Islet of Langerhans (tissue), 1 donor: ENCODE measurements around the gene COX7A2.

Source experiments
- FAIRE-seq: peaks from one replicate; lab custom pipeline; 2011; peaks lifted over from hg19 to GRCh38; lab: Jason Lieb, UNC

Gene COX7A2

DNA sequence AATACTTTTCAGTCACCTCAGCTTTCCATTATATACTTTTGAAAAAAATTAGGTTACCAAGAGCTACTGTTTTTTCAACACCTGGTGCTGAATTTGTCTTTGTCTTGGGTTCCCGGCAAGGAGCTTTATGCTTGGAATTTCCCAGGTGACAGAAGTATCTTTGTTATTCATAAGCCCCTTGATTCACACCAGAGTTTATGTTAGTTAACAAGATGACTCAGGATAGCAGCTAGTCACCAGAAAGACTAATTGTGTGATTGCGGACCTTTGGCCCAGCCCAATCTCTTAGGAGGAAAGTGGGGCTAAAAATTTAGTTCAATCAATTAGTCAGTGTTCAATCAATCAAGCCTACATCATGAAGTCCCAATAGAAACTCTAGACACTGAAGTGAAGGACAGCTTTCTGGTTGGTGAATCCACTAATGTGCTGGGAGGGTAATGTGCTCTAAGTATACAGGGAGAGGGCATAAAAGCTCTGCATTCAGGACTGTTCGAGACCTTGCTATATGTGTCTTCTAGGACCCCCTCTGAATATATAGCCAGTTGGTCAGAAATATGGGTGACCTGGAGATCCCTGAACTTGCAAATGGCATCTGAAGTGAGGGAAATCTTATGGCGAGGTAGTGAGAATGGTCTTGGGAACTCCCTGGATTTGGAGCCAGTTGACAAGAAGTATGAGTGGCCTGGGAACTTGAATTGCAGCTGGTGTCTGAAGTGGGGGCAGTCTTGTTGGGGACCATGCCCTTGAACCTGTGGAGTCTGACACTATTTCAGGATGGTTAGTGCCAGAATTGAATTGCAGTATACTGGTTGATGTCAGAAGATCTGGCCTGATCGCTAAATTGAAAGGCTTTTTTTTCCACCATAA is 24.8 kb upstream of the COX7A2 start:
- no peak for FAIRE-seq

DNA sequence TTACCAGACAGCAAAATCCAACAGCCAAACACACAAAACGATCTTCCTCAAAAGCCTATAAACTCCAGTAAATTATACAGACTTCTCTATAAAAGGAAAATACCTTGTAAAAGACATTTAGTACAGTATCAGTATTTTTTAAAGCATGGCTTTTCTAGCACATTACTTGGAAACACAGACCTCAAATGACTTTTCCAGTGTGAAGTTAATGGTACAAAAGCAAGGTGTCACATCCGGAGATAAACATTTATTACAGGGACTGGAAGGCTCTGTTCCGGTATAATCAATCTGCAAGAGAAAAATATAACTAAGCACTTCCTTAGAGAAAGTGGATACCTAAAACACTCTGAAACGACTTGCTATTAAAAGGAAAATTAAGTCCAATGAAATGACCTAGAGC is 23.9 kb upstream of the COX7A2 start:
- peak; percentile 86 for FAIRE-seq

DNA sequence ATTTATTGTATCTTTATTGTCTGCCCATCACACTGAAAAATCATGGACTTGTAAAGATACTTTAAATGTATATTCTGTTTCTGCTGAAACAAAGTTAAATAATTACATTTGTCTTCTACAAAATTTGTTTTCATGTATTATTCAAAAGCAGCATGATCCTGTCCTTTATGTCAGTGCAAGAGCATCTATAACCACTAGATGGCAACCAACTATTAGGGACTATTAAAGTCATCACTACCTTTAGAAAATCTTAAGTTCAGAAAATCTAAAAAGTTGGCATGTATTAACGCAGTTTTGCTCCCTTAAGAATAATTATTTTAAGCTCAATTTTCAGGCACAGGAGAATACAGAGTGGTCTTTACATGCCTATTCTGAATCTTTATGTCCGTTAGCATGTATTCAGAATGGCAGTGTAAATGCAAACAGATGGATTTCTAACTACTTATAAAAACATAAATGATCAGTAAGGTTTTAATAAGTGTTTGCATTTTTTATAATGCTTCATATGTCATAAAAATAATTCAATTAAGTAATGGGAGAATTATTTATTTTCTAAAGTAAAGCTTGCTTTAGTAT is 23.2 kb upstream of the COX7A2 start:
- peak; percentile 100 for FAIRE-seq

DNA sequence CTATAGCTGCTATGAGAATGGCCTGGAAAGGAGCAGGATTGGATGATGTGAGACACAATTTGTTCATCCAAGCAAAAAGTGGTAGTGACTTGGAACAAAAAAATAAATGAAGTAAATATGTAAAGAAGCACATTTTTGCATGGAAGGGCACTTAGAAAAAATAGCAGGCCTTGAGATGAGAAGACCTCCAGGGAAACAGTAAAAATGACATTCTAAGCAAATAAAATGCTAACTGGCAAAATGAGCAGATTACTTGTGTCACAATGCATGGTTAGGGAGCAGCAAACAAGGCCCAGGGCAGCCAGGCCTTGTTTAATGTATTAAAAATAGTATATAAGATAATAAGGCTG is 19.8 kb upstream of the COX7A2 start:
- FAIRE-seq = no peak

GRCh38 chr6:75262716-75263400 is 19.3 kb upstream of the COX7A2 start:
- FAIRE-seq = no peak

DNA sequence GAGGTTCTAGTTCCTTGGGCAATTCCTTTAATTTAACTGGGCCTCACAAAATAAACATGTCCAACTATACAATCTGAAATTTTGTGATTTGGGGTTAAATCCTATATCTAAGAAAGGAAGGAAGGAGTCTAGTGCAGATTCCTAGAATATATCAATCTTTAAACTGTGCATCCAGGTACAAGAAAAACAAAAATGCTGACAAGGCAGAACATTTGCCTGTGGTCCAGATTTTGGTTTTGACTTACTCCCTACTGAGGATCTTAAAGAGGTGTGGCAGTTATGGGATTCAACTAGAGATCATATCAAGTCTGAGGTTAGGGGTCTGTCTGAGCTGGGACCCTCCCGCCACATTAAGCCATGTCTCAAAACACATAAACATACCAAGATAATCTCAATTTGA is 17.7 kb upstream of the COX7A2 start:
- FAIRE-seq = no peak

GRCh38 chr6:75257343-75258087 is 13.9 kb upstream of the COX7A2 start:
- FAIRE-seq = no peak

- FAIRE-seq = no peak
These were observed 7.0 kb upstream of the COX7A2 start for GRCh38 chr6:75250552-75250951.

DNA sequence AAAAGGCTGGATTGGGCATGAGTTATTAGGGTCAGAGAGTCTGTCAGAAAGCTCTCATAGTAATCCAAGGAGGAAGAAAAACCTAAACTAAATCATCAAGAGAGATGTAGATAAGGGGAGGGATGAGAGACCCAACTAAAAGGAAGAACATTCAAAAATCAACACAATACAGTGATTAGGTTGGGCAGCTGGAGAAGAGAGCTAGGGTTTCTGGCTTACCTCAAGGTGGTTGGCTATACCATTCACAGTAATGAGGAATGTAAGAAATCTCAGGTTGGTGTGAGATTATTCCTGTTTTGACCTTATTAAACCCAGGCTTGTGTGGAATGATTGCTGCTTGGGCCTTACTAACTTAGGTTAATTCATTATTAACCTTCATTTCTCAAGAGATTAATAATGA is 6.2 kb upstream of the COX7A2 start:
- FAIRE-seq = no peak

- FAIRE-seq = no peak
These were observed 2.8 kb upstream of the COX7A2 start for GRCh38 chr6:75246386-75246785.

GRCh38 chr6:75244063-75244584 is 523 bp upstream of the COX7A2 start:
- no peak for FAIRE-seq

DNA sequence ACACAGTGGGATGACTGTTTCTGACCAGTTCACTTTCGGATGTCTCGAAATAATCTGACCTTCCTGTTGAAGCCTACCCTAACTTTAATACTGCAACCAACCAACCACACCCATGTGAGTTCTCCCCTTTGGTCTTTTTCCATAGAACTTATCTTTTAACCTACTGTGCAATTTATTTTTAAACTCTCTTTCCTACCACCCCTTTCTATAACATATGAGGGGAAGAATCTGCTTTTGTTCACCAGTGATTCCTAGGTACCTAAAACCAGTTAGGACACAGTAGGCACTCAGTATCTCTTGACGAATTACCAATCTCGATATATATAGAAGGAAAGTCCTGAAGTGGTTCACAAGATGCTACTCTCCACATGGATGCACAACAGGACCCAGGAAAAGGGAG is 7.0 kb downstream of the COX7A2 start:
- FAIRE-seq = no peak

- FAIRE-seq = no peak
These were observed 8.3 kb downstream of the COX7A2 start for GRCh38 chr6:75235271-75235670.

- FAIRE-seq = no peak
These were observed 9.3 kb downstream of the COX7A2 start for GRCh38 chr6:75234126-75234865.

DNA sequence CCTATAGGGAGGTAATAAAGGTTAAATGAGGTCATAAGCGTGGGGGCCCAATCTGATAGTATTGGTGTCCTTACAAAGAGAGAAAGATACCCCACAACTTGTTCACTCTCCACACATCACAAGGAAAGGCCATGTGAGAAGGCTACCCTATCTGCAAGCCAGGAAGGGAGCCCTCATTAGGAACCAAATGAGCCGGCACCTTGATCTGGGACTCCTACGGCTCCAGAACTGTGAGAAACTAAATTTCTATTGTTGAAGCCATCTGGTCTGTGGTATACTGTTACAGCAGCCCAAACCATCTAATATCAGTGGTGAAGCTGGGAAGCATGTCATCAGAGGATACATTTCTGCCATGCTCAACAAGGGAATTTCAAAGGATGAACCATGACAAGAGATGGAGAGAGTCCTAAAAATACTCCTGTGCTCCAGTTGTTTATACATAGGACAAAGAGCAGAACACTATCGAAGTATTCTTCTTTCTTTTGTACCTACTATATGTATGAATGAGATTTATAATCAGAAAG is 10.4 kb downstream of the COX7A2 start:
- FAIRE-seq = no peak

- FAIRE-seq = no peak
These were observed 12.9 kb downstream of the COX7A2 start for GRCh38 chr6:75230484-75231325.

GRCh38 chr6:75224303-75224926 is 19.2 kb downstream of the COX7A2 start:
- FAIRE-seq = no peak

DNA sequence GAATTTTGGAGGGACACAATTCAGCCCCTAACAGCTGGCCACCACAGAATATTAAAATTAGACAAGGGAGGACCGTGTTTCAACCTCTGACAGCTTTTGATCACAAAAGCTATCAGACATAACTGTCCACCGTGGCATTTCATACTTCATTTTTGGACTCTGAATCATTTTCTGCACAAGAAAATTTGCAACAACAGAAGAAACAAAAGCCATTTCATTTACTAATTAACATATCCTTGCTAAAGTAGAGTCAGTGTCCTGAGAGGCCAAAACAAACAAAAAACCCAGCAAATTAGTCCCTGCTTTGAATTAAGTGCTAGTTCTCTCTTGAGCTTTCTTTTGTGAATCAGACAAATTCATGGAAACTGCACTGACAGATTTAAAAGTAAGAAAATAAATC is 20.2 kb downstream of the COX7A2 start:
- no peak for FAIRE-seq

DNA sequence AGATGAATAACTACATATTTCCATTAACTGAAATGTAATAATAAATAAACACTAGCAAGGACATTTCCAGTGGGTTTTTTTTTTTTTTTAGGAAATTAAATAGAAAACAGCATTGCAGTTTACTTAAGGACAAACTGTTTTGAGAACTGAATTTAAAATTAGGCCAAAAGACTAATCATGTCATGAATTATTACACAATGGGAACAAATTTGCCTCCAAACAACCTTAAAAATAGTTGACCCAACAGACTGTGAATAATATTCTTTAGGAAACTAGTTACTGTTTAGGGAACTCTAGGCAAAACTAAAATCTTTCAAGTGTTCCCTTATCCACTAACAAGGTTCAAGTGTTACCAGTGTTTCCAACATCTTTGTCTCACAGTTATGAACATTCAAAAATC is 21.3 kb downstream of the COX7A2 start:
- FAIRE-seq = no peak

DNA sequence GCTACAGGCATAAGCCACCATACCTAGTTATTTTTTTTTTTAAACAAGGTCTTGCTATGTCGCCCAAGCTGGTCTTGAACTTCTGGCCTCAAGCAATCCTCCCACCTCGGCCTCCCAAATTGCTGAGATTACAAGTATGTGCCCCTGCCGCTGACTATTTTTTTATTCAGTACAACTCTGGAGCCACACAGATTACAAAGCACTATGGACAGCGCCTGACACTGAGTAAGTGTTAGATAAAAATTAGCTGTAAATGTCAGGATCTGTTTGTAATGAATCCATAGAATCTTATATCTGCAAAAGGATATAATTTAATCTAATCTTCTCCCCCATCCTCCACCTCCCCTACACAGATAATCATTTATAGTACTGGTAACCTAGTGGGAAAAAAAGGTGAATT is 22.5 kb downstream of the COX7A2 start:
- FAIRE-seq = no peak
